Lung (tissue), 12 donors: ENCODE data around the gene HS3ST2. TPM values are rescaled to one million over a fixed set of nuclear protein-coding genes. Genes with fewer than 3 reads are reported as not detected.

ENCODE experiments used
- ATAC-seq: fragments of 200-7000 bp; cut with Tn5 transposase; one replicate; pipeline ENCODE4 v1.9.1; 2020; ENCODE audit warnings: moderate number of reproducible peaks; ENCODE audit not compliant: insufficient read depth, low FRiP score
- DNase-seq, 3 donors: peaks; one replicate each; pipeline ENCODE4 v3.0.0-alpha.2; 2013 to 2017
- H3K27ac ChIP-seq, 2 donors: one replicate each; pipeline ENCODE4 v1.5.1; 2013; ENCODE audit warnings: mild to moderate bottlenecking in 2 of 2, moderate library complexity in 2 of 2, control low read depth in 1 of 2, inconsistent platforms in 1 of 2, low read depth in 1 of 2, low read length in 1 of 2
- H3K27me3 ChIP-seq, 3 donors: one replicate each; pipeline ENCODE4 v1.5.1; 2013; ENCODE audit warnings: low read length in 2 of 3; ENCODE audit not compliant: control insufficient read depth in 3 of 3, insufficient read depth in 3 of 3
- H3K36me3 ChIP-seq, 4 donors: one replicate each; pipeline ENCODE4 v1.5.1; 2013; ENCODE audit warnings: low read length in 4 of 4, mild to moderate bottlenecking in 1 of 4, moderate library complexity in 1 of 4; ENCODE audit not compliant: control insufficient read depth in 4 of 4, insufficient read depth in 4 of 4
- H3K4me1 ChIP-seq, 5 donors: one replicate each; pipeline ENCODE4 v1.5.1; 2013; ENCODE audit warnings: low read length in 5 of 5, mild to moderate bottlenecking in 2 of 5, moderate library complexity in 1 of 5; ENCODE audit not compliant: control insufficient read depth in 5 of 5, insufficient read depth in 5 of 5
- H3K4me3 ChIP-seq: one replicate; pipeline ENCODE4 v1.5.1; 2013; ENCODE audit warnings: mild to moderate bottlenecking, control low read depth, moderate library complexity
- H3K9ac ChIP-seq, 2 donors: one replicate each; pipeline ENCODE4 v1.5.1; 2013; ENCODE audit warnings: low read length in 2 of 2, control low read depth in 1 of 2; ENCODE audit not compliant: insufficient read depth in 1 of 2
- H3K9me3 ChIP-seq, 4 donors: one replicate each; pipeline ENCODE4 v1.5.1; 2013; ENCODE audit warnings: low read length in 3 of 4, mild to moderate bottlenecking in 1 of 4, moderate library complexity in 1 of 4; ENCODE audit not compliant: control insufficient read depth in 4 of 4, insufficient read depth in 3 of 4
- WGBS, 2 donors: extraction: QIAGEN DNeasy Blood & Tissue Kit; methylation state at CpG; one replicate each; pipeline ENCODE4 v1.1.7; 2013; 5-methylcytosine and 5-hydroxymethylcytosine counted together
- polyA plus RNA-seq, 2 donors: library from polyadenylated mRNA; stranded (reverse); fragments of 200-250 nt; gene quantifications; one replicate each; pipeline ENCODE4 v1.2.1, GENCODE V29; 2013
- total RNA-seq, 2 donors: library from RNA; depleted of rRNA in 1 of 2; stranded (reverse); fragments of >200 nt in 1 of 2; gene quantifications; one replicate each; pipeline ENCODE4 v1.2.1, GENCODE V29; 2014 to 2021
- TF ChIP-seq, protein P1 (sequence below): IDR thresholded peaks from 2 replicates; pipeline ENCODE4 v1.5.1; 2012; ENCODE audit warnings: mild to moderate bottlenecking; ENCODE audit errors: control extremely low read depth, extremely low read depth
- donor health status: control.
- donor health status: control.
- donor health status: Bipolar disorder and iron deficiency.
- donor health status: healthy.
- donor health status: DM: yes; HTN: yes; CAD: no.

Gene HS3ST2
- total and polyA plus RNA-seq, 4 donors: 0.31 to 5.6 (median 1.3) TPM

DNA sequence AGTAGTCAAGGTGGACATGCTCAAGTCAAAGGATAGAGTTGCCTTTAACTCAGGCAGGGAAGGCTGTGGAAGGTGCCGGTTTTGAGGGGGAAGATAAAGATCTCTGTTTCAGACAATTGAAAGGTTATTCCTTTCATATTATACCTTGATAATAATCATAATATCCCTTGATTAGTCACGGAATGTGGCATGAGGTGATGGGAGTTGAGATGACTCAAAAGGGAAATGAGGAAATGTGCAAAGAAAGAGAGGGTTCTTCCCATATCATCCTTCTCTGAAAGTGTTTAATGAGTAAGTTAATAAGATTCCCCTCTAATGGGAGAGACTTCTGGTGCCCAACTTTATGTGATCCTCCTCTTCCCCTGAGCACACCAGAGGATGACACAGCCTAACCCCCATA, 43.1 kb upstream of the HS3ST2 start:
- no peak for ATAC-seq
- Histone ChIP-seq H3K27ac (no peak overlapping the region), H3K27me3 (peaks cover 0 to 4% (median 0%) of the 10 kb centered on the region in 3 donors), H3K9me3 (peaks cover 0 to 2% (median 0%) of the 10 kb centered on the region in 4 donors), H3K36me3 (no peaks in the 10 kb centered on the region), H3K4me1 (no peaks in the 10 kb centered on the region), H3K9ac (no peak overlapping the region), H3K4me3 (no peak overlapping the region)
- no peak for DNase-seq
- TF ChIP-seq, protein P1, sequence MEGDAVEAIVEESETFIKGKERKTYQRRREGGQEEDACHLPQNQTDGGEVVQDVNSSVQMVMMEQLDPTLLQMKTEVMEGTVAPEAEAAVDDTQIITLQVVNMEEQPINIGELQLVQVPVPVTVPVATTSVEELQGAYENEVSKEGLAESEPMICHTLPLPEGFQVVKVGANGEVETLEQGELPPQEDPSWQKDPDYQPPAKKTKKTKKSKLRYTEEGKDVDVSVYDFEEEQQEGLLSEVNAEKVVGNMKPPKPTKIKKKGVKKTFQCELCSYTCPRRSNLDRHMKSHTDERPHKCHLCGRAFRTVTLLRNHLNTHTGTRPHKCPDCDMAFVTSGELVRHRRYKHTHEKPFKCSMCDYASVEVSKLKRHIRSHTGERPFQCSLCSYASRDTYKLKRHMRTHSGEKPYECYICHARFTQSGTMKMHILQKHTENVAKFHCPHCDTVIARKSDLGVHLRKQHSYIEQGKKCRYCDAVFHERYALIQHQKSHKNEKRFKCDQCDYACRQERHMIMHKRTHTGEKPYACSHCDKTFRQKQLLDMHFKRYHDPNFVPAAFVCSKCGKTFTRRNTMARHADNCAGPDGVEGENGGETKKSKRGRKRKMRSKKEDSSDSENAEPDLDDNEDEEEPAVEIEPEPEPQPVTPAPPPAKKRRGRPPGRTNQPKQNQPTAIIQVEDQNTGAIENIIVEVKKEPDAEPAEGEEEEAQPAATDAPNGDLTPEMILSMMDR: no peak
- WGBS, 2 donors: 58 to 72% methylated on average over 2 of the region's 2 CpGs

DNA sequence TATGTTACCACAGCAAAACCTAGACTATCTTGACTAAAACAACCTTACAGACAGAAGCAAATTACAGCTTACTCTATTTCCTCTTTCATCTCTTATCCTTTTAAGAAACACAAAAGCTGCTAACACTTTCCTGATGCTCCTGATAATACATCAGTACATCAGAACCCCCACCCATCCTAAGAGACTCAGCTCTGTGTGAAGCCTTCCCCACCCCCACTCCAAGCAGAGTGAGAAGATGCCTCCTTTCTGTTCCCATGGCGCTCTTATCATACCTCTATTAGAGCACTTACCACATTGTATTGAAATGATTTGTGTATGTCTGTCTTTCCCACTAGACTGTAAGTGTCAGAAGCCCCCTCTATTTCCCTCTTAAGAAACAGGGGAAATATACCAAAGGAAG, 42.4 kb upstream of the HS3ST2 start:
- ATAC-seq: no peak
- no peak for DNase-seq
- TF ChIP-seq, protein P1: no peak

DNA sequence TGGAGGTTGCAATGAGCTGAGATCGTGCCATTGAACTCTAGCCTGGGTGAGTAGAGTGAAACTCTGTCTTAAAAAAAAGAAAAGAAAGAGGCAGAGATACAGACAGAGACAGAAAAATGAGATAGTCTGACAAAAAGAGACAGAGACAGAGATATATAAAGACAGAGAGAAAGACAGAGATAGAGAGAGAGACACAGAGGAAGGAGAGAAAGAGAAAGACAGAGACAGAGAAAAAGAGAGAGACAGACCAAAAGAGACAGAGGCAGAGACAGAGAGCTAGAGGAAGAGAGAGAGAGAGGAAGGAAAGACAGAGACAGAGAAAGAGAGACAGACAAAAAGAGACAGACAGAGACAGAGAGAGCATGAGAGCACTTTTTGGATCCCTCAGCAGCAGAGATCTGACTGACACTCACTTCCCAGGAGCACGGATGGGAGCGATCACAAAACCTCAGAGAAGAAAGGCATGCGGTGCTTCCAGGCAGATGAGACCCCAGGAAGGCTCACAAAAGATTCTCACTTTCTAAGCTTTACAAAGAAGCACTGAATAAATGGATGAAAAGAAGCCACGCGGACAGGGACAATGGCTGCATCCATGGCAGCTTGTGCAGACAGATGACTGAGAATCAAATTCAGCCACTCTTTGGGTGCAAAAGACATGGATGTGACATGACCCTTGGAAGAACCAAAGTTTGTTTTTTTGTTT, 38.6 kb upstream of the HS3ST2 start:
- no peak overlapping the region for H3K27ac ChIP-seq
- DNase-seq (no peak), ATAC-seq (no peak)
- TF ChIP-seq, protein P1: no peak
- no peaks in the 10 kb centered on the region for H3K4me1 ChIP-seq
- no peaks in the 10 kb centered on the region for H3K36me3 ChIP-seq
- H3K27me3 ChIP-seq: peaks cover 0 to 4% (median 0%) of the 10 kb centered on the region in 3 donors
- H3K4me3 ChIP-seq: no peak overlapping the region
- H3K9me3 ChIP-seq: no peaks in the 10 kb centered on the region
- 48 to 60% methylated on average over 6 of the region's 6 CpGs for WGBS, 2 donors
- H3K9ac ChIP-seq: no peak overlapping the region

More for the DNA sequence above, 42.4 kb upstream of the HS3ST2 start:
- WGBS, 2 donors: 81 to 85% methylated on average over 1 of the region's 1 CpG
- Histone ChIP-seq H3K4me1 (no peaks in the 10 kb centered on the region), H3K9me3 (no peaks in the 10 kb centered on the region), H3K4me3 (no peak overlapping the region), H3K9ac (no peak overlapping the region), H3K27me3 (peaks cover 0 to 4% (median 0%) of the 10 kb centered on the region in 3 donors), H3K36me3 (no peaks in the 10 kb centered on the region), H3K27ac (no peak overlapping the region)
